ENCODE measurements around the gene RNF41.

DNA sequence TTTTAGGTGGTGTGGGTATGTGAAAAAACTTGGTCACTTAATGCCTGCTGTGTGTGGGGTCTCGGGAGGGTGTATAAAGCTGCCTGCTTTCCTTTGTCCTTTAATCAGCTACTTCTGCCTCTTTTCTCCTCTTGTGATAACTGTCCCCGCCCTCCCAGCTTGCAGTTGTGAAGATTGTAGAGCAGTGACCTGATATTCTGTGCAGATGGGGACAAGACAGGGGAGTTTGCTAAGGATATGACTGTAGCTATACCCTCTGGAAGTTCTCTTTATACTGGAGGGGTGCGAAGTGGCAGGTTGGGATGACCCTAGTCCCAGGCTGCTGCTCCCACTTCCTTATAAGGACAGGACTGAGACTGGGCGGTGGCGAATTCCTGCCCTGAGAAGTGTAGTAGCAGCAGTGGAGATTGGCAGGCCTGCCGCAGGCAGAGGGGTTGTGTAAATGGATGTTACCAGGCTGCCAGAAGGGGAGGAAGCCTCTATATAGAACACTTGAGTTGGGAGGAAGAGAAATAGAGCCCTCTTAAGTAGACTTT is 62.7 kb downstream of the RNF41 start:
- TF ChIP-seq CTCF (IDR thresholded peaks at IDR 0.05) (no peak), PRRX2 (CRISPR knock-in tag; IDR thresholded peaks at IDR 0.05) (no peak; the same call in 1 of the 2 replicates), ELF4 (CRISPR knock-in tag; IDR thresholded peaks at IDR 0.05; ENCODE audit: low read depth) (no peak), ESRRA (CRISPR knock-in tag; IDR thresholded peaks at IDR 0.05; ENCODE audit: borderline replicate concordance) (no peak), IRF1 (CRISPR knock-in tag; IDR thresholded peaks at IDR 0.05) (no peak), ETV6 (CRISPR knock-in tag; IDR thresholded peaks at IDR 0.05) (no peak), GTF2I (CRISPR knock-in tag; conservative IDR thresholded peaks at IDR 0.05) (no peak)
- TF ChIP-seq, protein P1, sequence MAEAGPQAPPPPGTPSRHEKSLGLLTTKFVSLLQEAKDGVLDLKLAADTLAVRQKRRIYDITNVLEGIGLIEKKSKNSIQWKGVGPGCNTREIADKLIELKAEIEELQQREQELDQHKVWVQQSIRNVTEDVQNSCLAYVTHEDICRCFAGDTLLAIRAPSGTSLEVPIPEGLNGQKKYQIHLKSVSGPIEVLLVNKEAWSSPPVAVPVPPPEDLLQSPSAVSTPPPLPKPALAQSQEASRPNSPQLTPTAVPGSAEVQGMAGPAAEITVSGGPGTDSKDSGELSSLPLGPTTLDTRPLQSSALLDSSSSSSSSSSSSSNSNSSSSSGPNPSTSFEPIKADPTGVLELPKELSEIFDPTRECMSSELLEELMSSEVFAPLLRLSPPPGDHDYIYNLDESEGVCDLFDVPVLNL (CRISPR knock-in tag; IDR thresholded peaks at IDR 0.05; ENCODE audit: borderline replicate concordance, low read depth) = no peak
- TF ChIP-seq, protein P2, sequence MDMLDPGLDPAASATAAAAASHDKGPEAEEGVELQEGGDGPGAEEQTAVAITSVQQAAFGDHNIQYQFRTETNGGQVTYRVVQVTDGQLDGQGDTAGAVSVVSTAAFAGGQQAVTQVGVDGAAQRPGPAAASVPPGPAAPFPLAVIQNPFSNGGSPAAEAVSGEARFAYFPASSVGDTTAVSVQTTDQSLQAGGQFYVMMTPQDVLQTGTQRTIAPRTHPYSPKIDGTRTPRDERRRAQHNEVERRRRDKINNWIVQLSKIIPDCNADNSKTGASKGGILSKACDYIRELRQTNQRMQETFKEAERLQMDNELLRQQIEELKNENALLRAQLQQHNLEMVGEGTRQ (CRISPR knock-in tag; IDR thresholded peaks at IDR 0.05) = no peak
- TF ChIP-seq, protein P3, sequence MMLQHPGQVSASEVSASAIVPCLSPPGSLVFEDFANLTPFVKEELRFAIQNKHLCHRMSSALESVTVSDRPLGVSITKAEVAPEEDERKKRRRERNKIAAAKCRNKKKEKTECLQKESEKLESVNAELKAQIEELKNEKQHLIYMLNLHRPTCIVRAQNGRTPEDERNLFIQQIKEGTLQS (CRISPR knock-in tag; conservative IDR thresholded peaks at IDR 0.05) = no peak

Measured in WTC11 (cell line).